ENCODE results near the gene APCDD1L. TPM values are rescaled to one million over a fixed set of nuclear protein-coding genes. Genes with fewer than 3 reads are reported as not detected.
"Not testable (repeated sequence)": the region's sequence is repeated elsewhere in the genome, so short reads cannot be mapped to it uniquely, and the experiment has no call there.

APCDD1L gene
- total RNA-seq, 1 donor from 2014 or later: not detected

- intact Hi-C loops (cut with micrococcal nuclease): no loop called here
Measured at GRCh38 chr20:58518387-58518786, 3.2 kb upstream of the APCDD1L start.

DNA sequence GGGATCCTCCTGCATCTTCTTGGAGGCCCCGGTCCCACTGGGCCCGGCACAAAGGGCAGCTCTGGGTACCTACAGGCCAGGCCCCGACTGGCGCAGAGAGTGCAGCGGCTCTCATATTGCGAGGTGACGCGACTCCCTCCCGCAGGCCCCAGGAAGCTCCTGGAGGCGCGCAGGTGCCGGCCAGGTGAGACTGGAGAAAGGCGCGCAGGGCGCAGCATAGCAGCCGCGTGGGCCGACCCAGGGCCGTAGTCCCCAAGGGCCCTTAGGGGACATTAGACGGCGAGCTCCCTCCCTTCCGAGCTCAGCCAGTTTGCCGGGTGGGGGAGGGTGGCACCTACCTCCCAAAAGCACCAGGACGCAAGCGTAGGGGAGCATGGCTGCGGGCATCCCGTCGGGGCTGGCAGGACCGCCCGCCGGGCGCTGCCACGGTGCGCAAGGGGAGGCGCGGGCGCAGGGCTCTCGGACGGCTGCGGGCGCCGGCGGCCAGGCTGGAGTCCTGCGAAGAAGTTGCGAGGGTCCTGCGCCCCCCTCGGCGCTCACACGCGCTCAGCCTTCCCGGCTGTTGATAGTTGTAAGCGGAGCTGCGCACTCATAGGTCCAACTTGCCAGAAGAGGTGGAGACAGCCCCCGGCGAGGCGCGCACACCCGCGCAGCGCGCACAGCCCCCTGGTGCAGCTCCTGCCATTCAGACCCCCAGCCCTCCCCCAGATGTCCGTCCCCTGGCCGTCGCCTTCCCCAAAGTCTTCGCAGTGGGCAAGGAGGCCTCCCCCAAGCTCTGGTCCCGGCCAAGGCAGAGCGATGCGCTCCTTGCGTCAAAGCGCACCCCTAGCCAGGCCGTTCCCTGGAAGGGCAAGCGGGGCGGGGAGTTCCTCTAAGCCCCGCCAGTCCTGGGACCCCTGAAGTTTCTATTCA lies 622 bp downstream of the APCDD1L start:
- intact Hi-C loops (cut with micrococcal nuclease): no loop called here

DNA sequence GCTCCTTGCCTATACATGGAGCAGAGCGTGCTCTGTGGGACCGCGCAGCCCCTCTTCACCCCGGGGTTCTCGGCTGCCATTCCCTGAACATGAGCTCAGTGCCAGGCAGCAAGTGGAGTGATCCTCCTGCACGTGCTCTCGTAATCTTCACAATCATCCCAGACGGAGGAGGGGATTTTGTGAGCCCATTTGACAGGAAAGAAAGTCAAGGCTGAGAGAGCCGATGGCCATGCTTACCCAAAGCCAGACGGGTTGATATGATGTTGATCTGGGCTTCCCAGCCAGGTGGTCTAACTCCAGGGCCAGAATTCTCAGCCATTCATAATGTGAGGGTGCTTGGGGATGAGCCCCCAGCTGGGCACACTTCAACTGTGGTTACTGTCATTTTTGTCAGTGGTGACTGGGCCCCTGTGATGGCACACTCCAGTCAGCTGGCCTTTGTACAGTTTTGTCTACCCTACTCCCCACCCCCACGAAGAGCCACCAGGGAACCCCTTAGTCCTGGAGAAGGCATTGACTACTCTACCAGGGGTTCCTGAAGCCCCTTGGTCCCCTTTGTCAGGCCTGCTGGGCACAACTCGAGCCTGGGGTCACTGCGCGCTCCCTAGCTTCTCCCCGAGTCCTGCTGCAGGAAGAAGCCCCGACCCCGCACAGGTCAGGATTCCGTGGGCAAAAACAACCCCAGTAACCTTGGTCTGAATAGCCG lies 1.5 kb downstream of the APCDD1L start:
- intact Hi-C loops (cut with micrococcal nuclease): no loop called here

DNA sequence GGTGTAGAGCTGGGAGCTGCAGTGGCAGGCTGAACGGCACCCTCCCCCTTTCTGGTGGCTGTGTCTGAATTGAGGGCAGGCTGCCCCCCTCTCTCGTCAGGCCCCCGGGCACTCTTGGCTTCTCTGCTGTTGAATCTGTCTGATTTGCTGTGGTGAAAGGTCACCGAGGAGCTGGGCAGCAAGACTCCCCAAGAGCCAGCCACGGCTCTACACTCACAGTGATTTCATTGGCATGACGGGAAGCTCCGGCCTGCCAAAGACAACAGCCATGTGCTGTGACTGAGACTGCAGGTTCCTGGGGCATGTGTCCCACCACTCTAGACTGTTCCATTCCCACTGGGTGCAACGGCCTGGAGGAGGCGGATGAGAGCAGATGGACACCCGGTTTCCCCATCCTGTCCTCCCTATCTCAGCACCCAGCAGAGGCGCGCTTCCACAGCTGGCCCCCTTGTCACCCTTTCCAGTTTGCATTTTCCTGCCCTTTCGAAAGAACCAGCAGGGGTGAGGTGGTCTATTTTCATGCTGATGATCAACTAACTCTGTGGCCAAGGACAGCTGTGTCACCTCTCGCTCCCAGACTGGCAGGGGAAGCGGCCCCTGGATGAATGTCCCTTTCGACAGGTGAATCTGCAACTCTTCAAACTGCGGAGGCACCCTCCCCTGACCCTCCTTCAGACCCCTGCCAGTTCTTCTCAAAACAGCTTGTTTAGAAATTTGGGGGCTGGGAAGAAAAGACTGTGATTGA lies 2.2 kb downstream of the APCDD1L start:
- intact Hi-C loops (cut with micrococcal nuclease): no loop called here

DNA sequence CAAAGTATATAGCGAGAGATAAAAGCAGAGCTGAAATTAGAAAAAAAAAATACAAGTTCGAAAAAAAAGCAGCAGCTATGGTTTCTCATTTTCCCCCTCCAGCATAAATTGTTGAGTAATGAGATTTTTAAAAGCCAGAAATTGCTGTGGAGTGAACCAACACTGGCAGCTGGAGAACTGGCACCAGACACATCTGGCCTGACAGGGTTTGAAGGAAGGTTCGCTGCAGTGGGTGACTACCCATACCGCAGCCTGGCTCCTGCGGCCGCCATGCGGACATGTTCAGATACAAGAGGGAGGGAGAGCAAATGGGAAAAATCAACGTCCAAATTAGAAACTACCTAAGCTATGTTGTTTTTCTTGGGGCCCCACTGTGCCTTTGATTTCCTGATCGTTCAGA lies 3.3 kb downstream of the APCDD1L start:
- intact Hi-C loops (cut with micrococcal nuclease): no loop called here

DNA sequence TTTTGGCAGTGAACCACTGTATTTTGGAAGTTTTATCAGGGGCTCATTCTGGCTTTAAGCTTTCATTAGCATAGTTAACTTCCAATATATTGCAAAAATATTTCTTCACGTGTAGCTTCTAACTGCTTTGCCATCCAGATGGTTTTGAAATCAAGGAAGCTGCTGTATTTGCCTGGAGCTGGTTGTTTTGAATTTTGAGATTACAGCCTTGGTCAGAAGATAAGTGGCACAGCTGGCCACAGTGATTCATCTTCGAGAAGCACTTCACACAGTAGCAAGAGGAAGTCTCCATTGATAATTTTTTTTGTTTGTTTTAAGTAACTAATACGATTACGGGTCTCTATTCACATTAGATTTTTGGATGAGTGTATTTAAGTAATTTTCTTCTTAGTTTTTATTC lies 3.8 kb downstream of the APCDD1L start:
- intact Hi-C loops (cut with micrococcal nuclease): no loop called here

DNA sequence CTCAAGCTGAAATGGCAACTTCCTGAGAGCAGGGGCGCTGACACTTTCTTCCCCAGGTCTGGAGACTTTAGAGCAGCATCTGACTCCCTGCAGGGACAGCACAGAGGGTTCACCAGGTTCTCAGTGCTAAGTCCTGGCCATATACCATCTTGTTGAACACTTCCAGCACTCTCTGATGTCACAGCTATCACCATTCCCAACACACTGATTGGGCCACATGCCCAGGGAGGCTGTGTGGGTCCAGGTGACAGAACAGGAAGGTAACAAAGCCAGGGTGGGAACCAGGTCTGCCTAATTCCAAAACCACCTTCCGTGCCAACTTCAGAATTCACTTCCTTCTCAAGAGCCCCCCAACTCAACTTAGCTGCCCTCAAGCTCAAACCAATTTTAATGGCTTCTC lies 4.3 kb downstream of the APCDD1L start:
- intact Hi-C loops (cut with micrococcal nuclease): no loop called here

- intact Hi-C loops (cut with micrococcal nuclease): no loop called here
Measured at GRCh38 chr20:58508762-58509395, 6.3 kb downstream of the APCDD1L start.

DNA sequence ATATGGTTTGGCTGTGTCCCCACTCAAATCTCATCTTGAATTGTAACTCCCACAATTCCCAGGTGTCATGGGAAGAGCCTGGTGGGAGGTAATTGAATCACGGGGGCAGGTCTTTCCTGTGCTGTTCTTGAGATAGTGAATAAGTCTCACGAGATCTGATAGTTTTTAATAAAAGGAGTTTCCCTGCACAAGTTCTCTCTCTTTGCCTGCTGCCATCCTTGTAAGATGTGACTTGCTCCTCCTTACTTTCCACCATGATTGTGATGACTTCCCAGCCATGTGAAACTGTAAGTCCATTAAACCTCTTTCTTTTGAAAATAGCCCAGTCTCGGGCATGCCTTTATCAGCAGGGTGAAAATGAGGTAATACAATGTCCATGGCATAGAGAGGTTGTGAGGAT lies 8.2 kb downstream of the APCDD1L start:
- intact Hi-C loops (cut with micrococcal nuclease): not testable (repeated sequence)

DNA sequence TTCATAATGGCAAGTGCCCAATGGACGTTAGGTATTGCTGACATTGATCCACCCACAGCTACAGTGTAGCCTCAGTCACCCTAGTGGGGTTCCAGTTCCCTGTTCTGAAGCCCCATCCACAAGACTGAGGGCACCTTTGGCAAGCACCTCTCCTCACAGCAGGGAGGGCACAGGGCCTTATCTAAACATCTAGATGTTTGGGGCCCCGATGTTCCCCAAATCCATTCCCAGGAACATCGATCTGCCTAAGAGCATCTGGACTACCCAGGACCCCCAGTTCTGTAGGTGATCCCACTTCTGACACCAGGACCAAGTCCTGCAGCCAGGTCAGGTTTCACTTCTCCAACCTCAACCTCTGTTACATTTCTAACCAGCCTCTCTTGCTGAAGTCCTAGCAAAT lies 10.6 kb downstream of the APCDD1L start:
- intact Hi-C loops (cut with micrococcal nuclease): no loop called here

DNA sequence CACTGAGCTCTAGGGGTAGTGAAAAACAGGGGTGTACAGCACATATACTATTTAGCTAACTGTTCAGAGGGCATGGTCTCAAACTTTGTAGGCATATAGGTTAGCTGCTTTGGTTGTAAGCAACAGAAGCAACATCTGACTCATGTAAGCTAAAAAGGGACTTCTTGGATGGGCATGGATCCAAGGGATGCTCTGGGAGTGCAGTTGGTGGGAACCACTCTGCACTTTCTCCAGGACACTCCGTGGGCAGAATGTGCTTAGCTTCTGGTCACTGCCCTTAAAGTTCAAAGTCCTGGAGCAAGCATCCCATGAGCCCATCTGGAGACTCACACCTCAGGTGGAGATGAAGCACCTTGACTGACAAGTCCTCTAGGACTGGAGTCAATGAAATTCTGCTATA lies 11.5 kb downstream of the APCDD1L start:
- intact Hi-C loops (cut with micrococcal nuclease): no loop called here

DNA sequence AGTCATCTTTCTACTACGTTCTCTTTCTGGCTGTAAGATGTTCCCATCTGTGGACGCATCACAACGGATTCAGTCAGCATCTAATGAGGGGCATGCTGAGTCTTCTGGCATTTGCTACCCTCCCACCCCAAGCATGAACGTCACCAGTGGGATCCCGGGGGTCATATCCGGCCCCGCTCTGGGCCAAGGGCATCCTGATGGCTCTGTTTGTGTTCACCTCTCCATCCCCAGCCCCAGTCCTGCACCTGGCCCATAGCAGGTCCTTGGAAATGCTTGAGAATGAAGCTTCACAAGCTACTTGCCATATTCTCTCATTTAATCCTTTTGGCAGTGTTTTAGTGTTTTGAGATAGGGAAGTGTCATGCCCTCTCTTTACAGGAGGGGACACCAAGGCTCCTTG lies 14.9 kb downstream of the APCDD1L start:
- intact Hi-C loops (cut with micrococcal nuclease): no loop called here

GRCh38 chr20:58498470-58499068 lies 16.6 kb downstream of the APCDD1L start:
- intact Hi-C loops (cut with micrococcal nuclease): no loop called here

GRCh38 chr20:58497724-58498469 lies 17.3 kb downstream of the APCDD1L start:
- intact Hi-C loops (cut with micrococcal nuclease): no loop called here

DNA sequence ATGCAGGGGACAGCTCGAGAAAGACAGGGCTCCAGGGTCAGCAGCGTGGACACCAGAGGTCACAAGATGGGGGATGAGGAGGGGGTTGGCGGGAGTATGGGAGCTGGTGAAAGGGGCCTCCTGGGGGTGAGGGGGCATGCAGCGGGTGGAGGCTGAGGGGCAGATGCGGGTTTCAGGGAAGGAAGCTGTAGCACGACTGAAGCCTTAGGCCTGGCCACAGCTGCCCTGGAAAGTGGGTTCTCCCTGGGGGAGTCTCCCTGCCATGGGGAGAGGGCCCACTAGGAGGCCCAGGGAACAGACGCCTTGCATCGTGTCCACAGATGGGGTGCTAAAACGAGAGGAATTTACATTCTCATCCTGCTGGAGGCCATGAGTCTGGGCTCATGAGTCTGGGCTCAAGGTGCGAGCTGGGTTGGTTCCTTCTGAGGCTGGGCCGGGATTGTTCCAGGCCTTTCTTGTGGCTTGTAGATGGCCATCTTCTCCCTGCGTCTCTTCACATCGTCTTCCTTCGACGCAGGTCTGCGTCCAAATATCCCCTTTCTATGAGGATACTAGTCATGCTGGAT lies 18.0 kb downstream of the APCDD1L start:
- intact Hi-C loops (cut with micrococcal nuclease): no loop called here

- intact Hi-C loops (cut with micrococcal nuclease): no loop called here
Measured at GRCh38 chr20:58496429-58496769, 18.8 kb downstream of the APCDD1L start.

DNA sequence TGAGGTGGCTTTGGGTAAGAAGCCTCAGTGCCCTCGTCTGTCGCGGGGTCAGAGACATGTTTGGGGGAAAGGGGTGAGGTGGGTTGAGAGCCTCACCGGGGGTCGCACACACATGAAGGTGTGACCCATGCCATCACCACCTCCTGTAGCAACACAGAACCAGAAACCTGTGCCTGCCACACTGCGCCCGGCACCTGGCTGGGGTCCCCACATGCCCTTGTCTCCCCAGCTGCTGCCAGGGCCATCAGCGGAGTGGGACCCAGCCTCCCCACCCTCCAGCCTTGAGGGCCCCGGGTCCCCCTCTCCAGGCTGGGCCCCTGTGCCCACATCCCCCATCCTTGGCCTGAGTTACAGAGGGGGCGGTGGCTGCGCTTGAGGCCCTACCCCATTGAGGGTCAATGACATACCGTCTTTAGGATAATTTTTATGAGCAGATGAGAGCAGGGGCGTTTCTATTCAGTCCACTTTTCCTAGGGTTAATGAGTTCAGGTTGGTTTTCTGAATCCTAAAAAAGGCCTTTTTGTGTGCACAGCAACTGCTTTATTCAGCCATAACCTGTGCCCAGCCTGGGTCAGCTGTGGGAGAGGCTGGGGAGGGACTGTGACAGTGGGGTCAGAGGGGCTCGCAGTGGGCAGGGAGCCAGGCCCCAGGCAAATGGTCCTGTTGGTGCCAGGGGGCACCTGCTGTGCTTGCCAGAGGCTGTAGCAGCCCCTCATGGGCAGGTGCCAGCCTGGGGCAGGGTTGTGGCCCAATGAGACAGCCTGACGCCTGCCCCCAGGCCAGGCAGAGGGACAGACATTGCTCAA lies 19.4 kb downstream of the APCDD1L start:
- intact Hi-C loops (cut with micrococcal nuclease): no loop called here

- intact Hi-C loops (cut with micrococcal nuclease): no loop called here
Measured at GRCh38 chr20:58494923-58495622, 20.1 kb downstream of the APCDD1L start.
